ENCODE data around the gene NELL2. TPM values are rescaled to one million over a fixed set of nuclear protein-coding genes. Genes with fewer than 3 reads are reported as not detected.

Gene NELL2
- total and polyA plus RNA-seq, 4 donors, result 0.09 to 0.42 (median 0.17) TPM; not detected in 1

GRCh38 chr12:44788731-44789130 is 87.4 kb downstream of the NELL2 start:
- no peak for DNase-seq (ENCODE audit: low spot score)
- Histone ChIP-seq H3K9ac (ENCODE audit: low read depth in 1 of 2, low read length in 2 of 2) (no peak overlapping the region), H3K4me1 (ENCODE audit: control insufficient read depth in 4 of 4, insufficient read depth in 4 of 4, low read length in 3 of 4) (no peaks in the 10 kb centered on the region), H3K4me3 (ENCODE audit: low read depth in 1 of 3, low read length in 3 of 3) (no peak overlapping the region), H3K27ac (ENCODE audit: low read depth in 1 of 2, low read length in 2 of 2) (no peak overlapping the region), H3K36me3 (ENCODE audit: control insufficient read depth in 4 of 4, insufficient read depth in 3 of 4, low read depth in 1 of 4, low read length in 3 of 4) (no peaks in the 10 kb centered on the region), H3K9me3 (ENCODE audit: control insufficient read depth in 4 of 4, low read length in 3 of 4) (no peaks in the 10 kb centered on the region), H3K27me3 (ENCODE audit: control insufficient read depth in 4 of 4, insufficient read depth in 4 of 4, low read length in 3 of 4) (no peaks in the 10 kb centered on the region)
- 68% methylated on average over 4 of the region's 4 CpGs for WGBS
- TF ChIP-seq TAF1 (conservative IDR thresholded peaks at IDR 0.05), result no peak
- TF ChIP-seq RXRA (IDR thresholded peaks at IDR 0.05), result no peak
- TF ChIP-seq EGR1 (IDR thresholded peaks at IDR 0.05; ENCODE audit: low read depth in 2 of 2), result no peak
- TF ChIP-seq REST (IDR thresholded peaks at IDR 0.05), result no peak
- no peak for TF ChIP-seq CTCF (IDR thresholded peaks at IDR 0.05; ENCODE audit: low read depth, low read length, missing input control)
- TF ChIP-seq SP1 (IDR thresholded peaks at IDR 0.05), result no peak
- TF ChIP-seq JUND (IDR thresholded peaks at IDR 0.05), result no peak
- no peak for TF ChIP-seq RAD21 (IDR thresholded peaks at IDR 0.05)
- TF ChIP-seq FOXA1 (IDR thresholded peaks at IDR 0.05), result no peak
- TF ChIP-seq HNF4A (conservative IDR thresholded peaks at IDR 0.05), result no peak
- TF ChIP-seq MAX (IDR thresholded peaks at IDR 0.05), result no peak
- TF ChIP-seq HNF4G (IDR thresholded peaks at IDR 0.05), result no peak
- TF ChIP-seq, protein P1, sequence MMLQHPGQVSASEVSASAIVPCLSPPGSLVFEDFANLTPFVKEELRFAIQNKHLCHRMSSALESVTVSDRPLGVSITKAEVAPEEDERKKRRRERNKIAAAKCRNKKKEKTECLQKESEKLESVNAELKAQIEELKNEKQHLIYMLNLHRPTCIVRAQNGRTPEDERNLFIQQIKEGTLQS (IDR thresholded peaks at IDR 0.05), result no peak
- TF ChIP-seq YY1 (IDR thresholded peaks at IDR 0.05), result no peak
- TF ChIP-seq NR2F2 (IDR thresholded peaks at IDR 0.05), result no peak
- TF ChIP-seq FOXA2 (IDR thresholded peaks at IDR 0.05), result no peak

GRCh38 chr12:44780221-44780790 is 95.8 kb downstream of the NELL2 start:
- Histone ChIP-seq H3K27me3 (ENCODE audit: control insufficient read depth in 4 of 4, insufficient read depth in 4 of 4, low read length in 3 of 4) (no peaks in the 10 kb centered on the region), H3K27ac (ENCODE audit: low read depth in 1 of 2, low read length in 2 of 2) (no peak overlapping the region), H3K9ac (ENCODE audit: low read depth in 1 of 2, low read length in 2 of 2) (no peak overlapping the region), H3K9me3 (ENCODE audit: control insufficient read depth in 4 of 4, low read length in 3 of 4) (peaks cover 0 to 4% (median 0%) of the 10 kb centered on the region in 4 donors), H3K4me3 (ENCODE audit: low read depth in 1 of 3, low read length in 3 of 3) (no peak overlapping the region), H3K36me3 (ENCODE audit: control insufficient read depth in 4 of 4, insufficient read depth in 3 of 4, low read depth in 1 of 4, low read length in 3 of 4) (no peaks in the 10 kb centered on the region), H3K4me1 (ENCODE audit: control insufficient read depth in 4 of 4, insufficient read depth in 4 of 4, low read length in 3 of 4) (no peaks in the 10 kb centered on the region)
- WGBS, result 85% methylated on average over 2 of the region's 2 CpGs
- DNase-seq (ENCODE audit: low spot score), result no peak
- TF ChIP-seq MAX (IDR thresholded peaks at IDR 0.05) (no peak), RXRA (IDR thresholded peaks at IDR 0.05) (no peak), HNF4A (conservative IDR thresholded peaks at IDR 0.05) (no peak), EGR1 (IDR thresholded peaks at IDR 0.05; ENCODE audit: low read depth in 2 of 2) (no peak), YY1 (IDR thresholded peaks at IDR 0.05) (no peak), RAD21 (IDR thresholded peaks at IDR 0.05) (no peak)

Data from liver (tissue), 9 donors.